Right lobe of liver (tissue), 4 donors: ENCODE measurements around the gene DNM1L.

ENCODE experiments used
- CTCF ChIP-seq, 4 donors: fragments of 200-600 bp in 3 of 4; fragments of 450-650 bp in 1 of 4; IDR thresholded peaks; one replicate each; pipeline versions ENCODE4 v1.5.1 to v1.8.0; 2016 to 2022; ENCODE audit warnings: antibody characterized with exemption in 4 of 4, mild to moderate bottlenecking in 2 of 4
- POLR2A ChIP-seq: fragments of 450-650 bp; IDR thresholded peaks from one replicate; pipeline ENCODE4 v1.6.1; 2017; ENCODE audit warnings: antibody characterized with exemption, mild to moderate bottlenecking
- donor health status: DM: no; HTN: no; CAD: no.
- donor health status: DM: no; HTN: no; CAD: no.
- donor health status: DM: no; HTN: yes; CAD: no.

GRCh38 chr12:32770141-32770540, 91.0 kb downstream of the DNM1L start:
- TF ChIP-seq CTCF (IDR thresholded peaks at IDR 0.05) (no peak), POLR2A (no peak)
